NCI-H226 (cell line): ENCODE results near the gene DNAH17.

ENCODE experiments used
- DNase-seq: peaks from one replicate; pipeline ENCODE4 v3.0.0-alpha.2; 2015

Gene DNAH17

GRCh38 chr17:78401891-78402290 is 175.3 kb downstream of the DNAH17 start:
- no peak for DNase-seq

- no peak for DNase-seq
Observed at GRCh38 chr17:78401246-78401645, 175.9 kb downstream of the DNAH17 start.

- no peak for DNase-seq
Observed at GRCh38 chr17:78400581-78401240, 176.5 kb downstream of the DNAH17 start.

- no peak for DNase-seq
Observed at GRCh38 chr17:78399693-78400144, 177.5 kb downstream of the DNAH17 start.

- no peak for DNase-seq
Observed at GRCh38 chr17:78399028-78399692, 178.0 kb downstream of the DNAH17 start.

- DNase-seq, result no peak
Observed at GRCh38 chr17:78398390-78398789, 178.8 kb downstream of the DNAH17 start.

GRCh38 chr17:78397681-78398101 is 179.5 kb downstream of the DNAH17 start:
- no peak for DNase-seq

GRCh38 chr17:78396441-78397337 is 180.5 kb downstream of the DNAH17 start:
- no peak for DNase-seq

- DNase-seq, result no peak
Observed at GRCh38 chr17:78395155-78395554, 182.0 kb downstream of the DNAH17 start.

GRCh38 chr17:78394209-78394608 is 183.0 kb downstream of the DNAH17 start:
- DNase-seq, result no peak

GRCh38 chr17:78393575-78393974 is 183.6 kb downstream of the DNAH17 start:
- DNase-seq, result no peak

GRCh38 chr17:78392295-78392694 is 184.9 kb downstream of the DNAH17 start:
- no peak for DNase-seq

- DNase-seq, result peak; percentile 80
Observed at GRCh38 chr17:78391843-78392242, 185.4 kb downstream of the DNAH17 start.

- no peak for DNase-seq
Observed at GRCh38 chr17:78391051-78391431, 186.2 kb downstream of the DNAH17 start.

GRCh38 chr17:78390241-78391050 is 186.8 kb downstream of the DNAH17 start:
- peak; percentile 84 for DNase-seq

- no peak for DNase-seq
Observed at GRCh38 chr17:78387977-78388941, 188.9 kb downstream of the DNAH17 start.

GRCh38 chr17:78384479-78385175 is 192.6 kb downstream of the DNAH17 start:
- no peak for DNase-seq

GRCh38 chr17:78383725-78384471 is 193.3 kb downstream of the DNAH17 start:
- peak; percentile 94 for DNase-seq

GRCh38 chr17:78381601-78382232 is 195.5 kb downstream of the DNAH17 start:
- DNase-seq, result no peak

GRCh38 chr17:78380370-78380769 is 196.8 kb downstream of the DNAH17 start:
- no peak for DNase-seq
